Upper lobe of left lung (tissue), 6 donors: ENCODE data around the gene NT5C1A. TPM values are rescaled to one million over a fixed set of nuclear protein-coding genes. Genes with fewer than 3 reads are reported as not detected.
A peak's percentile ranks its signal among the peaks of the same experiment; 100 is the strongest.

Experiments used
- ATAC-seq, 2 donors: fragments of 200-7000 bp; cut with Tn5 transposase; one replicate each; pipeline ENCODE4 v1.9.1; 2022; ENCODE audit warnings: mild to moderate bottlenecking in 2 of 2, moderate library complexity in 2 of 2; ENCODE audit not compliant: low FRiP score in 2 of 2
- DNase-seq, 2 donors: peaks; one replicate each; pipeline ENCODE4 v3.0.0-alpha.2; 2019 to 2020
- H3K27ac ChIP-seq, 4 donors: fragments of 200-600 bp; sonication (generic); one replicate each; pipeline ENCODE4 v1.5.1; 2016 to 2019
- H3K27me3 ChIP-seq, 4 donors: fragments of 200-600 bp; sonication (generic); one replicate each; pipeline ENCODE4 v1.5.1; 2017 to 2019
- H3K36me3 ChIP-seq, 4 donors: fragments of 200-600 bp; sonication (generic); one replicate each; pipeline ENCODE4 v1.5.1; 2016 to 2019
- H3K4me1 ChIP-seq, 4 donors: fragments of 200-600 bp; sonication (generic); one replicate each; pipeline ENCODE4 v1.5.1; 2018 to 2019
- H3K4me3 ChIP-seq, 4 donors: fragments of 200-600 bp; sonication (generic); one replicate each; pipeline ENCODE4 v1.5.1; 2017 to 2019; ENCODE audit warnings: mild to moderate bottlenecking in 2 of 4, moderate library complexity in 1 of 4
- H3K9me3 ChIP-seq, 4 donors: fragments of 200-600 bp; sonication (generic); one replicate each; pipeline ENCODE4 v1.5.1; 2018 to 2019
- CTCF ChIP-seq, 6 experiments: fragments of 450-650 bp in 4 of 6; fragments of 200-600 bp in 2 of 6; sonication (generic) in 2 of 6; IDR thresholded peaks; one replicate each; pipeline ENCODE4 v1.5.1; 2016 to 2019; ENCODE audit warnings: antibody characterized with exemption in 6 of 6
- EP300 ChIP-seq, 4 donors: sonication (generic); formaldehyde crosslinking; IDR thresholded peaks; one replicate each; pipeline ENCODE4 v1.5.1; 2017; ENCODE audit warnings: antibody characterized with exemption in 4 of 4, control low read depth in 2 of 4
- POLR2A ChIP-seq, 4 donors: fragments of 450-650 bp; IDR thresholded peaks; one replicate each; pipeline ENCODE4 v1.5.1; 2016 to 2017; ENCODE audit warnings: antibody characterized with exemption in 4 of 4, mild to moderate bottlenecking in 2 of 4
- POLR2AphosphoS5 ChIP-seq, 2 donors: sonication (generic); formaldehyde crosslinking; IDR thresholded peaks; one replicate each; pipeline ENCODE4 v1.5.1; 2017; ENCODE audit warnings: antibody characterized with exemption in 2 of 2
- WGBS, 2 donors: methylation state at CpG; one replicate each; pipeline ENCODE4 v1.1.5; 2017 to 2018; 5-methylcytosine and 5-hydroxymethylcytosine counted together
- total RNA-seq, 6 donors: library from RNA; depleted of rRNA in 4 of 6; stranded (reverse); fragments of >200 nt in 4 of 6; gene quantifications; one replicate each; pipeline versions ENCODE4 v1.1.0 to v1.2.1, GENCODE V29; 2016 to 2021
- donor health status: DM: no; HTN: no; CAD: no; lungs with moderate emphysema.
- donor health status: DM: no; HTN: yes; CAD: no; lungs with severe emphysema.

The NT5C1A gene
- total RNA-seq, 6 donors from 2014 or later: 0.37 to 5.5 (median 2.6) TPM; not detected in 2

- no peak for ATAC-seq
- DNase-seq: no peak
- no peaks in the 10 kb centered on the region for H3K9me3 ChIP-seq
Measured at GRCh38 chr1:39695016-39695415, 23.1 kb upstream of the NT5C1A start.

GRCh38 chr1:39694026-39694425, 22.1 kb upstream of the NT5C1A start:
- ATAC-seq (no peak), DNase-seq (no peak)
- Histone ChIP-seq H3K9me3 (no peaks in the 10 kb centered on the region), H3K4me3 (no peak overlapping the region), H3K36me3 (no peaks in the 10 kb centered on the region), H3K4me1 (peaks cover 18 to 35% (median 26%) of the 10 kb centered on the region in 4 donors), H3K27ac (no peak overlapping the region), H3K27me3 (peaks cover 0 to 12% (median 5%) of the 10 kb centered on the region in 4 donors)
- TF ChIP-seq POLR2AphosphoS5 (IDR thresholded peaks at IDR 0.05) (no peak), POLR2A (IDR thresholded peaks at IDR 0.05) (no peak), EP300 (IDR thresholded peaks at IDR 0.05) (no peak), CTCF (IDR thresholded peaks at IDR 0.05) (no peak)
- WGBS, 2 donors: 94 to 100% methylated on average over 1 of the region's 1 CpG

More at GRCh38 chr1:39695016-39695415, 23.1 kb upstream of the NT5C1A start:
- no peaks in the 10 kb centered on the region for H3K36me3 ChIP-seq
- no peak overlapping the region for H3K4me3 ChIP-seq
- peaks cover 0 to 12% (median 5%) of the 10 kb centered on the region in 4 donors for H3K27me3 ChIP-seq
- no peak overlapping the region for H3K27ac ChIP-seq
- 8 to 13% methylated on average over 1 of the region's 1 CpG for WGBS, 2 donors
- TF ChIP-seq POLR2AphosphoS5 (IDR thresholded peaks at IDR 0.05) (no peak), POLR2A (IDR thresholded peaks at IDR 0.05) (no peak), CTCF (IDR thresholded peaks at IDR 0.05) (no peak), EP300 (IDR thresholded peaks at IDR 0.05) (no peak)
- H3K4me1 ChIP-seq: peaks cover 18 to 25% (median 24%) of the 10 kb centered on the region in 4 donors

- H3K27me3 ChIP-seq: peaks cover 0 to 12% (median 5%) of the 10 kb centered on the region in 4 donors
- DNase-seq (peak; percentile 56 to 87), ATAC-seq (peak; percentile 11 to 47)
- peaks cover 18 to 37% (median 28%) of the 10 kb centered on the region in 4 donors for H3K4me1 ChIP-seq
- peak overlapping the region in 3 of 4 donors; percentile 35 to 51 (median 41) for H3K4me3 ChIP-seq
- H3K9me3 ChIP-seq: no peaks in the 10 kb centered on the region
- WGBS, 2 donors: 13 to 26% methylated on average over 37 to 50 of the region's 56 CpGs
- no peak overlapping the region for H3K27ac ChIP-seq
- no peak for TF ChIP-seq EP300 (IDR thresholded peaks at IDR 0.05)
- TF ChIP-seq CTCF (IDR thresholded peaks at IDR 0.05): no peak
- no peak for TF ChIP-seq POLR2AphosphoS5 (IDR thresholded peaks at IDR 0.05)
- no peak for TF ChIP-seq POLR2A (IDR thresholded peaks at IDR 0.05)
- H3K36me3 ChIP-seq: no peaks in the 10 kb centered on the region
Measured at GRCh38 chr1:39692152-39693074, 20.5 kb upstream of the NT5C1A start.

- DNase-seq: peak; percentile 92 to 95
Measured at GRCh38 chr1:39691383-39692151, 19.7 kb upstream of the NT5C1A start, which contains the start of gene HPCAL4. Gene HPCAL4, minus strand, starts transcription at chr1:39691433. Its CDS starts 6,830 bp downstream, at chr1:39684603.

More at GRCh38 chr1:39691383-39692151, 19.7 kb upstream of the NT5C1A start, which contains the start of gene HPCAL4:
- H3K4me3 ChIP-seq: peak within 1 kb of the TSS in 3 of 4 donors; percentile 35 to 51 (median 41)
- no peaks in the 10 kb centered on the region for H3K9me3 ChIP-seq
- no peak within 1 kb of the TSS for H3K27ac ChIP-seq
- 1 to 2% methylated on average over 13 to 28 of the region's 47 CpGs for WGBS, 2 donors
- peaks cover 0 to 12% (median 5%) of the 10 kb centered on the region in 4 donors for H3K27me3 ChIP-seq
- peak; percentile 89 to 92 for ATAC-seq
- H3K4me1 ChIP-seq: peaks cover 18 to 37% (median 28%) of the 10 kb centered on the region in 4 donors
- no peaks in the 10 kb centered on the region for H3K36me3 ChIP-seq
- peak in 1 of 2 donors; percentile 58 for TF ChIP-seq POLR2AphosphoS5 (IDR thresholded peaks at IDR 0.05)
- no peak for TF ChIP-seq EP300 (IDR thresholded peaks at IDR 0.05)
- no peak for TF ChIP-seq CTCF (IDR thresholded peaks at IDR 0.05)
- TF ChIP-seq POLR2A (IDR thresholded peaks at IDR 0.05): peak in 1 of 4 donors; percentile 56
